AG08396 (cell line): ENCODE measurements around the gene CDH23.

ENCODE experiments used
- DNase-seq: peaks from one replicate; pipeline ENCODE4 v3.0.0; 2012; ENCODE audit warnings: low spot score, mixed read lengths

The CDH23 gene

GRCh38 chr10:71643904-71644303 is 247.2 kb downstream of the CDH23 start:
- no peak for DNase-seq

GRCh38 chr10:71644307-71645180 is 247.8 kb downstream of the CDH23 start:
- no peak for DNase-seq

GRCh38 chr10:71645185-71645584 is 248.5 kb downstream of the CDH23 start:
- no peak for DNase-seq

- DNase-seq = no peak
Observed at GRCh38 chr10:71646037-71646436, 249.3 kb downstream of the CDH23 start.

GRCh38 chr10:71646592-71647292 is 250.0 kb downstream of the CDH23 start:
- no peak for DNase-seq

DNA sequence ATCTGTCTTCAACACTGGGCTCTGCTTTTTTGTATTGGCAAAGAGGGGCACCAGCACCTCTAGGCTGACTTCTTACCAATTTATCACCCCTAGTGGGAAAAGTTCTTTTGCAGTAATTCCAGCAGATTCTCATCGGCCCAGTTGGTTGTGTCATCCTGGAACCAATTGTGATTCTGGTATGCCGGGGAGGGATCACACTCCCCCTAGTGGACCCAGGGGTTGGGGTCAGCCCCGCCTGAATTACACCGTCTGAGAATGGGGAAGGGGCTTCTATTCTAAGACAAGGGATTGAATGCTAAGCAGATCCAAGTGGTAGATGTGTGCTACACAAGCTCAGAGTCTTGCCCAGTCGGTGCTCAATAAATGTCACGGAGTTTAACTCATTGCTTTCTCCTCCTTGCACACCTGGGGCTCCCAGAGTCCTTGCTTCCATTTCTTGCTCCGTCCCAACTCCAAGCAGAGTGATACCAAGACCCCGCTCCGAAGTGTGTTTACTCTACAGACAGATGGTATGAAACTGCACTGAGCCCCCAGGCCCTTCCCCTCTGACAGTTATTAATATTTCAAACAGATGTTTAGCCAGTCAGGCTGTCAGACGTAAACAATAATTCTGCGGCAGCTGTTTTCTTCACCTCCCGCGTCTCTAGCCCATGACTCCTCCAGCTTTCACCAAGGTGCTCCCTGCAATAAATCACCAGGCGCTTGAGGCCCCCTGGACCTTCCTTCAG is 251.0 kb downstream of the CDH23 start:
- no peak for DNase-seq

GRCh38 chr10:71648254-71648932 is 251.7 kb downstream of the CDH23 start:
- no peak for DNase-seq

GRCh38 chr10:71648933-71649320 is 252.2 kb downstream of the CDH23 start:
- DNase-seq = no peak

GRCh38 chr10:71649631-71650030 is 252.9 kb downstream of the CDH23 start:
- no peak for DNase-seq

- DNase-seq = no peak
Observed at GRCh38 chr10:71650397-71650796, 253.7 kb downstream of the CDH23 start.

GRCh38 chr10:71651428-71651827 is 254.7 kb downstream of the CDH23 start:
- no peak for DNase-seq

DNA sequence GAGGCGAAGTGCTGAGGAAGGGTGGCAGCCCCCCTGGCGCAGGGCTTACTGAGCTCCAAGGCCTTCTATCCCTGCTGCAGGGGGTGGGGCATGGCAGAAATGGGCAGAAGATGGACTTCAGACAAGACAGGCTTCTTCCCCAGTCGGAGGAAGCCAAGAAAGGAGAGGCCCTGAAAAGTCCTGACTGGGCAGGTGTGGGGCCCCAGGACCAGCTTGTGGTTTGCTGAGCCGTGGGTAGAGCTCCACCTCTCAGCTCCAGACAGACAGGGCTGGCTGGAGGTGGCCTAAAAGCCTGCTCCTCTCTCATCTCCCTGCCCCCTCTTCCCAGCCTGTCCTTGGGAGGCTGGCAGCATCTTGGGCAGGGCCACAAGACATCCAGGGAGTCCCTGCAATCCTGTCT is 255.2 kb downstream of the CDH23 start:
- no peak for DNase-seq

GRCh38 chr10:71653044-71653443 is 256.3 kb downstream of the CDH23 start:
- no peak for DNase-seq

DNA sequence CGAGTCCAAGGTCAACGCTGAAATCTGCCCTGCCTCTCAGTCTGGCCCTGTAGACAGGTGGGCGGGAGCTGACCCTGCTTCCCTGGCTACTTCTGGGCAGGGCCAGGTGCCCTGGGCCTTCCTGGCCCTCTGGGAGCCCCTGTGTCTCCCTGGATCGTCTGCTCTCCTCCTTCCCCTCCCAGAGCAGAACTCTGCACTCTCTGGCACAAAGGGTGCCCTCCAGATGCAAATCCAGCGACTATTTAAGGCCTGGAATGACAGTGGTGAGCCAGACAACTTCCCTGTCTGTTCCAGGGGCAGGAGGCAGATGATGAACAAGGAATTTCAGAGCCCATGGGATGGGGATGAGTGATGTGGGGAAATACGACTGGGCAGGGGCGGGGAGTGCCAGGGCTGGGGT is 259.5 kb downstream of the CDH23 start:
- DNase-seq = no peak

DNA sequence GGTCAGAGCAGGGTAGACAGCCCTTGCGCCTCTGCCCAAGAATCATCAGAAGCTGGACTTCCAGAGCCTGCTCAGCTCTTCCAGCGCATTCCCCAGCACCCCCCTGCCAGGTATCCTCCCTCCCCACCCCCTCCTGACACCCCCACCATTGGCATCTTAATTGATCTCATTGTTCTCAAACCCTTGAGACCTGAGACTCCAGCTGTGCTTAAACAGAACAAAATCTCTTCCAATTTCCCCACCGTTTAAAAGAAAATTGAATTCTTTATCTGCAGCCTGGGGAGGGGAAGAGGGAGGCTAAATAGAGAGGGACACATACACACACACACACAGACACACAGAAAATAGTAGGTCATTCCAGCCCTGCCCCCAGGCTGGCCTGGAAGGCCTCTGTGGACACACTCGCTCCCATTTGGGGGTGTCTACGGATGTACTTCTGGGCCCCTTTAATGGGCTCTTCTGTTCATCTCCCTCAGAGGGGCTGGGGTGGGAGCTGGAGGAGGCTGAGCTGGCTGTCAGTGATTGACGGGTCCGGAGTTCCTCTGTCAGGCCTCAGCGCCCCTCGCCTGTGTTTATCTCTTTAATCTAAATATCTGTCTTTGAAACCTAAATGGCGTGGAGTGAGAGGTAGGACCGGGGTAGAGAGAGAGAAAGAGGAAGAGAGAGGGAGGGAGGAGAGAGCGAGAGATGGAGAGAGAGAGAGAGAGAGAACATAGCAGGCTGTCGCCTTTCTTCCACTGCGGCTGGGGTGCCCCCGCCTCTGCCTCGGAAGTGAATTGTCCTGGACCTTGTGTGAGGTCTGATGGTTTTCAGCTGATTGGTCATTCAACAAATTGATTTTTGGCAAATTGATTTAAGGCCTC is 261.1 kb downstream of the CDH23 start:
- no peak for DNase-seq

DNA sequence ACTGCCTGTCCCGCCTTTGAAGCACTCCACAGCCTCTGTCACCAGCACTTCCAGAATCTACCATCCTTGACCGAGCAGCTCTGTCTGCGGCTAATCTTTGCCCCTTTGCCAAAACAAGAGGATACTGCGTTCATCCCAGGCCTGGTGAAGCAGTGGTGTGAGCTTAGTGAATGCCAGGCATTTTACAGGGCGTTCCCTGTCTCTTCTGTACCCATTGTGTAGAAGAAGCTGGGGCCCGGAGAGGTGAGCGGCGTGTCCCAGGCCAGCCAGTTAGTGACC is 261.7 kb downstream of the CDH23 start:
- DNase-seq = no peak

- no peak for DNase-seq
Observed at GRCh38 chr10:71659111-71659634, 262.5 kb downstream of the CDH23 start.

DNA sequence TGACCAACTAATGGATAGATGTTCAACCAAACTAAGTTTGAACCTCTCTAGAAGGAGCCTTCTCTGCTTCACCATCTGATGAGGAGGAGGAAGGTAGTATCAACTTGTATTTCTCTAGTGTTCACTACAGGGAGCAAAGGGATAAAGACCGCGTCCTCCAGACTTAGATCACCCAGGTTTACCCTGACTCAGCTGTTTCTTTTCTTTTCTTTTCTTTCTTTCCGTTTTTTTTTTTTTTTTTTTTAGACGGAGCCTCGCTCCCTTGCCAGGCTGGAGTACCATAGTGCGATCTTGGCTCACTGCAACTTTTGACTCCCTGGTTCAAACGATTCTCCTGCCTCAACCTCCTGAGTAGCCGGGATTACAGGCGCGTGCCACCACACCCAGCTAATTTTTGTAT is 263.0 kb downstream of the CDH23 start:
- no peak for DNase-seq

DNA sequence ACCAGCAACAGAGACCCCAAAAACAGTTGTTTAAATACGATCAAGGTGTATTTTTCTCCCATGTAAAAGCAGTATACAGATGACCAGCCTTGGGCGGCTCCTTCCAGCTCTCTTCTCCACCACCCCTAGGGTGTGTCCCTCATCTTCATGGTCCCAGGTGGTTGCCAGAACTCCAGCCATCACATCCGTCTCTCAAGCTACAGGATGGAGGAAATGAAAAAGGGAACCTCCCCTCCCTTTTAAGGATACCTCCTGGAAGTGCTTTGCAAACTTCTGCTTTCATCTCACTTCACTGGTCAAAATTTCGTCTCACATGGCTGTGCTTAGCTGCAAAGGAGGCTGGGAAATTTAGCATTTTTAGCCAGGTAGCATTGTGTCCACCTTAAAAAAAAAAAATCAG is 263.6 kb downstream of the CDH23 start:
- DNase-seq = no peak

DNA sequence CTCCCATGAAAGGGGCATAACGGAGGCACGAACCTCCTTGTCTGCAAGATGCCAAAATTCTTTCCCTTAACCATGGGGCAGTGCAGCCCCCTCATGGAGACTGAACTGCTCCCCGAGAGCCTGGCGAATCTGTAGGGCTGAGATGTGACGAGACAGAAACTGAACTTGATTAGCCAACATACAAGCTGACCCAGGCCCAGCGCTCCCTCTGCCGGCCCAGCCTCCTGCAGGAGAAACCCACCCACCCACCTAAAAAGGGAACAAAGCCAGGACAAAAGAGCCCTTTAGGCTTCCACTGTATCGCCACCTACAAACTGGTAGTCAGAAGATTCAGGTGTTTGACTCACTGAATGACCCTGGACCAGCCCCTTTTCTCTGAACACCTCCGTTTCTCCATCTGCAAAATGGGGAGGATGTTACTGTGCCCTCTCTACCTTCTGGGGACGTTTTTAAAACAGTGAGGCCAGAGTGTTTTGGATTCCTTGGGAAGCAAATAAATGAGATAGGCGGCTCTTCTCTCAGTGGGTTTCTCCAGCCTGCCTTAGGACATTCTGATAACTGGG is 264.4 kb downstream of the CDH23 start:
- DNase-seq = no peak

DNA sequence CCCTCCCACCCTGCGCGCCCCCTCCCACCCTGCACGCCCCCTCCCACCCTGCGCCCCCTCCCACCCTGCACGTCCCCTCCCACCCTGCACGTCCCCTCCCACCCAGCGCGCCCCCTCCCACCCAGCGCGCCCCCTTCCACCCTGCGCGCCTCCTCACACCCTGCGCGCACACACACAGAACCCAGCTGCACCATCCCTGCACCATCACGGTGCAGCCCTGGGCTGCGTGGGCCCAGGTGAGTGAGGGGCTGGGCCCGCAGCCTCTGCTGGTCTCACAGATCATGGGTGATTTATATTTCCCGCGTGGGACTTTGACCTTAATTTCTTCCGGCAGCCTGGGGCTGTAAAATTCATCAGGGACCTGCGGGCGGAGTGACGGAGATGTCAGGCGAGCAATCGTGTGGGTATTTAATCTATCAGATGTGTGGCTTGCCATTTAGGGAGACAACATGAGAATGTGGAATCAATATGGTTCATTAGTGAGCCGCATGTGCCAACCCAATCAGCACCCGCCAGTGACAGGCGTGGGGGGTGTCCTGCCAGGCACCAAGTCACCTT is 265.1 kb downstream of the CDH23 start:
- no peak for DNase-seq
